A172 (cell line): ENCODE data around the gene OLIG1. TPM values are rescaled to one million over a fixed set of nuclear protein-coding genes. Genes with fewer than 3 reads are reported as not detected.

Experiments used
- DNase-seq: peaks from one replicate; pipeline ENCODE4 v3.0.0-alpha.2; 2015; ENCODE audit warnings: low spot score
- total RNA-seq: library from RNA; depleted of rRNA; stranded (reverse); fragments of >200 nt; shearing (Covaris generic); gene quantifications from 2 replicates; pipeline ENCODE4 v1.2.3, GENCODE V29; 2014; rRNA removed

Gene OLIG1
- total RNA-seq, result not detected in 2 replicates

- DNase-seq, result no peak
These were observed at the start of gene OLIG1 for GRCh38 chr21:33069994-33070743. OLIG1 (plus strand) TSS chr21:33070141; CDS start chr21:33070247, 106 bp downstream.

- DNase-seq, result no peak
These were observed 49.3 kb upstream of the OLIG1 start for GRCh38 chr21:33020558-33021100.

GRCh38 chr21:33021150-33021549, 48.8 kb upstream of the OLIG1 start:
- DNase-seq, result no peak

- no peak for DNase-seq
These were observed 48.3 kb upstream of the OLIG1 start for GRCh38 chr21:33021667-33022066.

- no peak for DNase-seq
These were observed 47.5 kb upstream of the OLIG1 start for GRCh38 chr21:33022489-33022827.

- DNase-seq, result no peak
These were observed 46.9 kb upstream of the OLIG1 start for GRCh38 chr21:33022828-33023573.

- no peak for DNase-seq
These were observed 46.3 kb upstream of the OLIG1 start for GRCh38 chr21:33023574-33024200.

GRCh38 chr21:33024201-33025103, 45.5 kb upstream of the OLIG1 start:
- no peak for DNase-seq

- DNase-seq, result no peak
These were observed 44.8 kb upstream of the OLIG1 start for GRCh38 chr21:33025106-33025488.

GRCh38 chr21:33025489-33026442, 44.2 kb upstream of the OLIG1 start, which contains the start of gene OLIG2:
OLIG2 (plus strand) TSS chr21:33025935; CDS start chr21:33026863, 928 bp downstream.
- peak; percentile 85 for DNase-seq

- DNase-seq, result no peak
These were observed 43.5 kb upstream of the OLIG1 start for GRCh38 chr21:33026443-33026858.

- DNase-seq, result no peak
These were observed 43.0 kb upstream of the OLIG1 start for GRCh38 chr21:33026878-33027400.

GRCh38 chr21:33027401-33028286, 42.3 kb upstream of the OLIG1 start:
- DNase-seq, result no peak

GRCh38 chr21:33028287-33028670, 41.7 kb upstream of the OLIG1 start:
- DNase-seq, result no peak

GRCh38 chr21:33028773-33029384, 41.1 kb upstream of the OLIG1 start:
- DNase-seq, result no peak

GRCh38 chr21:33029385-33029921, 40.5 kb upstream of the OLIG1 start:
- no peak for DNase-seq

GRCh38 chr21:33029975-33030461, 39.9 kb upstream of the OLIG1 start:
- no peak for DNase-seq

GRCh38 chr21:33030633-33031032, 39.3 kb upstream of the OLIG1 start:
- no peak for DNase-seq
